ENCODE data around the gene LENG8.
"Not testable (repeated sequence)": the region's sequence is repeated elsewhere in the genome, so short reads cannot be mapped to it uniquely, and the experiment has no call there.

The LENG8 gene

GRCh38 chr19:54462655-54463530 is 13.9 kb downstream of the LENG8 start:
- DNase-seq, result no peak

- peak; percentile 94 for DNase-seq
Observed at GRCh38 chr19:54463531-54464043, 14.6 kb downstream of the LENG8 start, which contains the start of gene LENG9. Gene LENG9, minus strand, starts transcription at chr19:54463778. Its CDS starts 252 bp downstream, at chr19:54463526.

GRCh38 chr19:54464044-54464629 is 15.1 kb downstream of the LENG8 start:
- peak; percentile 93 for DNase-seq

- peak; percentile 58 for DNase-seq
Observed at GRCh38 chr19:54464630-54465425, 15.8 kb downstream of the LENG8 start.

GRCh38 chr19:54465426-54466109 is 16.6 kb downstream of the LENG8 start:
- no peak for DNase-seq

GRCh38 chr19:54466110-54466480 is 17.1 kb downstream of the LENG8 start:
- DNase-seq, result not testable (repeated sequence)

GRCh38 chr19:54469496-54469934 is 20.5 kb downstream of the LENG8 start:
- DNase-seq, result no peak

GRCh38 chr19:54470276-54470887 is 21.4 kb downstream of the LENG8 start:
- DNase-seq, result no peak

GRCh38 chr19:54470991-54471782 is 22.2 kb downstream of the LENG8 start:
- DNase-seq, result no peak

- DNase-seq, result no peak
Observed at GRCh38 chr19:54473071-54473891, 24.3 kb downstream of the LENG8 start, which contains the start of gene CDC42EP5. Gene CDC42EP5, minus strand, starts transcription at chr19:54473296. Its CDS starts 7,749 bp downstream, at chr19:54465547.

- DNase-seq, result no peak
Observed at GRCh38 chr19:54473892-54474372, 24.9 kb downstream of the LENG8 start.

GRCh38 chr19:54475706-54476105 is 26.7 kb downstream of the LENG8 start:
- DNase-seq, result no peak

- DNase-seq, result no peak
Observed at GRCh38 chr19:54477650-54478049, 28.7 kb downstream of the LENG8 start.

GRCh38 chr19:54478677-54479266 is 29.8 kb downstream of the LENG8 start:
- DNase-seq, result no peak

- no peak for DNase-seq
Observed at GRCh38 chr19:54480051-54480450, 31.1 kb downstream of the LENG8 start.

GRCh38 chr19:54481326-54481930 is 32.4 kb downstream of the LENG8 start:
- DNase-seq, result no peak

GRCh38 chr19:54482889-54483288 is 33.9 kb downstream of the LENG8 start:
- no peak for DNase-seq

GRCh38 chr19:54484451-54484850 is 35.5 kb downstream of the LENG8 start:
- no peak for DNase-seq

- no peak for DNase-seq
Observed at GRCh38 chr19:54485851-54486250, 36.9 kb downstream of the LENG8 start.
